NCI-H774 (cell line): Measurements from ENCODE around the gene TMPRSS11A.

ENCODE experiments used
- DNase-seq: peaks from one replicate; lab custom pipeline; 2025; lab: John Stamatoyannopoulos, UW

TMPRSS11A gene

DNA sequence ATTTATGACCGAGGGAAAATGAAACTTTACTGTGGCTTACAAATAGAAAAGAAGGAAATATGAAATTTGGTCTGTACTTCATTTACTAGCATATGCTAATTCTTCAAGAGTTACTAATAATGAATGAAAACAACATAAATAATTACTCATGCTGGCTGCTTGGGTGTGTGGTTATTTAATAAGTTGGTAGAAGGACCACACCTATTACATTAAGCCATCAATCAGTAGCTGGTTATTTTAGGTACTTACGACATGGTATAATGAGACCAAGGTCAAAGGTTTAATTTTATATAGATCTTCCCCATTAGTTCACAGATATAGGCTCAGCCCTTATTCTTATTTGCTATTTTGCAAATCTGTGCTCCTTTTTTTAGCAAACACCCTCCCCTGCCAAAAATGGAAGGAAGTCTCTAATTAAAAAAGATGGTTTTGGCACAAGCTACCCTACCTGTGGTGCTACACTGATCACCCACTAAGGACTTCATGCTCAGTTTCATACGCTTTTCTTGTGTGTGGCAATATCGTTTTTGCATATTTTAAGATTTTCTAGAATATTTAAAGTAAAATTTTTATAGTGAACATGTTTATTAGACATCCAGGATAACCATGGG, 93.6 kb downstream of the TMPRSS11A start:
- no peak for DNase-seq

DNA sequence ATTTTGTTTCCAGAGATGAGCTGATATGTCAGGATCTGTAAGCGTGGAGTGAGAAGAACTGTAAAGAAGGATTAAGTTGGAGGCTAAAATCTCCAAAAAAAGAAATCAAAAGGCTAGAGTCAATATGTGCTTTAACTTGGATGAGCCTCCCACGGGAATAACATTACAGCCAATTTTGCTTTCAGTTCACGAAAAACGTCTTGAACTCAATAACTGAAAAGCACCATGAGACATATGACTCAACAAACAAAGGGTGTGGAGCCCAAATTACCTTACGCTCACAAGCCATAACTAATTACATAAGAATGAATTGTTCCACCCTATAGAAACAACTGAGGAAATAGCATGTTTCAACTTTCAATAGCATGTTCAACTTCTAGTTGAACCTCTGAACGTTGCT, 101.8 kb downstream of the TMPRSS11A start:
- no peak for DNase-seq
